ENCODE data around the gene THSD7A. TPM values are rescaled to one million over a fixed set of nuclear protein-coding genes. Genes with fewer than 3 reads are reported as not detected.

Gene THSD7A
- total and polyA plus RNA-seq, 2 of the 13 experiments (the other 11 are each of a cell fraction or from before 2014, with no cell fraction given): 0.01 to 0.07 TPM

GRCh38 chr7:11865671-11866070, 33.7 kb upstream of the THSD7A start:
- POLR2A ChIA-PET: no interaction called here
- H3K9ac ChIP-seq (ENCODE audit: insufficient read depth, low read depth, low read length): no peak overlapping the region
- no peak for DNase-seq (ENCODE audit: low spot score)
- no peaks in the 10 kb centered on the region for H3K36me3 ChIP-seq (replicated peaks in 1 of 2; ENCODE audit: control insufficient read depth in 1 of 2, insufficient read depth in 2 of 2, low read length in 2 of 2)
- H3K4me2 ChIP-seq (ENCODE audit: low read depth, low read length): no peak overlapping the region
- BruUV-seq (replicated peaks): no TSS peak
- intact Hi-C loops (cut with micrococcal nuclease; ENCODE audit: unreplicated experiment): no loop called here
- no peak overlapping the region for H3K4me3 ChIP-seq (replicated peaks in 1 of 3; ENCODE audit: insufficient read depth in 1 of 3, low read depth in 2 of 3, low read length in 3 of 3)
- H3K4me1 ChIP-seq (ENCODE audit: insufficient read depth, low read length): no peaks in the 10 kb centered on the region
- no peaks in the 10 kb centered on the region for H3K27me3 ChIP-seq (ENCODE audit: control insufficient read depth in 1 of 2, insufficient read depth in 2 of 2, low read length in 2 of 2)
- WGBS (ENCODE audit: low lambda C conversion rate): 0% methylated on average over 2 of the region's 2 CpGs
- no peak overlapping the region for H3K27ac ChIP-seq (ENCODE audit: extremely low read length, insufficient read depth, low read length)
- ATAC-seq: no peak
- H2AFZ ChIP-seq (ENCODE audit: low read length): no peak overlapping the region
- no peaks in the 10 kb centered on the region for H3K79me2 ChIP-seq (ENCODE audit: insufficient read depth, low read length)
- TF ChIP-seq KMT2A (CRISPR knock-in tag; IDR thresholded peaks at IDR 0.05) (no peak), ZNF12 (CRISPR knock-in tag; IDR thresholded peaks at IDR 0.05) (no peak), ZSCAN21 (CRISPR knock-in tag; IDR thresholded peaks at IDR 0.05; ENCODE audit: borderline replicate concordance) (no peak), SMYD3 (CRISPR knock-in tag; IDR thresholded peaks at IDR 0.05) (no peak), ZNF746 (CRISPR knock-in tag; IDR thresholded peaks at IDR 0.05) (no peak), ZNF20 (CRISPR knock-in tag; IDR thresholded peaks at IDR 0.05) (no peak), KDM2A (CRISPR knock-in tag; IDR thresholded peaks at IDR 0.05; ENCODE audit: borderline replicate concordance, low read depth) (no peak), PHF21A (CRISPR knock-in tag; IDR thresholded peaks at IDR 0.05) (no peak), SOX6 (IDR thresholded peaks at IDR 0.05) (no peak), SOX6 (CRISPR knock-in tag; IDR thresholded peaks at IDR 0.05) (no peak), RFX5 (IDR thresholded peaks at IDR 0.05; ENCODE audit: low read depth, low read length) (no peak), ONECUT2 (CRISPR knock-in tag; IDR thresholded peaks at IDR 0.05) (no peak), CHCHD3 (CRISPR knock-in tag; IDR thresholded peaks at IDR 0.05) (no peak), ZNF713 (CRISPR knock-in tag; IDR thresholded peaks at IDR 0.05) (no peak), ZXDC (CRISPR knock-in tag; IDR thresholded peaks at IDR 0.05) (no peak), ZNF329 (CRISPR knock-in tag; IDR thresholded peaks at IDR 0.05; ENCODE audit: low read depth) (no peak), ZNF761 (CRISPR knock-in tag; conservative IDR thresholded peaks at IDR 0.05) (no peak)
- TF ChIP-seq, protein P1, sequence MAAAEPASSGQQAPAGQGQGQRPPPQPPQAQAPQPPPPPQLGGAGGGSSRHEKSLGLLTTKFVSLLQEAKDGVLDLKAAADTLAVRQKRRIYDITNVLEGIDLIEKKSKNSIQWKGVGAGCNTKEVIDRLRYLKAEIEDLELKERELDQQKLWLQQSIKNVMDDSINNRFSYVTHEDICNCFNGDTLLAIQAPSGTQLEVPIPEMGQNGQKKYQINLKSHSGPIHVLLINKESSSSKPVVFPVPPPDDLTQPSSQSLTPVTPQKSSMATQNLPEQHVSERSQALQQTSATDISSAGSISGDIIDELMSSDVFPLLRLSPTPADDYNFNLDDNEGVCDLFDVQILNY (CRISPR knock-in tag; conservative IDR thresholded peaks at IDR 0.05): no peak
- CTCF ChIA-PET (ENCODE audit: low intra/inter-chr PET ratio, low total read pairs): no interaction called here
- peaks cover 57% of the 10 kb centered on the region for H3K9me3 ChIP-seq (ENCODE audit: low read length)
- FAIRE-seq: no peak
- in situ Hi-C loops (cut with HindIII; ENCODE audit: extremely low pct_ligation_motif_present, low pct_unique_long_range_greater_than_20kb): no loop called here
- H4K20me1 ChIP-seq (ENCODE audit: insufficient read depth, low read length): no peaks in the 10 kb centered on the region
